ENCODE results near the gene AKT2. TPM values are rescaled to one million over a fixed set of nuclear protein-coding genes. Genes with fewer than 3 reads are reported as not detected.

Gene AKT2
- total RNA-seq, 1 experiment from 2014 or later: 141 TPM

GRCh38 chr19:40231057-40231456 lies 54.1 kb downstream of the AKT2 start:
- H3K9me2 ChIP-seq (ENCODE audit: insufficient read depth): no peaks in the 10 kb centered on the region
- H3K79me2 ChIP-seq (ENCODE audit: insufficient read depth, low read length): peaks cover 4% of the 10 kb centered on the region; the same call in 1 of the 2 replicates
- H3K9me3 ChIP-seq (ENCODE audit: control insufficient read depth in 1 of 2, insufficient read depth in 1 of 2, low read depth in 1 of 2, low read length in 2 of 2): no peaks in the 10 kb centered on the region
- no peak for DNase-seq (ENCODE audit: low read depth, low spot score)
- H4K20me1 ChIP-seq (ENCODE audit: insufficient read depth): no peaks in the 10 kb centered on the region
- peak overlapping the region; percentile 55 for H3K9ac ChIP-seq (ENCODE audit: low read length)
- ChIA-PET CTCF (no interaction called here), POLR2A (no interaction called here), RAD21 (ENCODE audit: low non-redundant PET in 1 of 2, low total read pairs in 2 of 2, uncharacterized antibody in 2 of 2, unreplicated experiment in 2 of 2) (no interaction called here)
- H3K4me1 ChIP-seq (ENCODE audit: control insufficient read depth in 1 of 2, insufficient read depth in 2 of 2, low read length in 2 of 2): peaks cover 35 to 56% of the 10 kb centered on the region in 2 experiments
- H3K27ac ChIP-seq (ENCODE audit: low read depth, low read length): peak overlapping the region; percentile 84
- peak overlapping the region; percentile 79 for H3K4me2 ChIP-seq (ENCODE audit: low read length)
- intact Hi-C loops (cut with micrococcal nuclease): no loop called here
- TSS peak; percentile 18 for BruUV-seq (replicated peaks)
- ATAC-seq: no peak
- no peak overlapping the region for H2AFZ ChIP-seq (ENCODE audit: low read depth, low read length, poor library complexity, severe bottlenecking)
- 0 out of 2 replicates have a peak, but pooled peaks have one; percentile 27 for TF ChIP-seq ZFX (IDR thresholded peaks at IDR 0.05)
- TF ChIP-seq JUND (IDR thresholded peaks at IDR 0.05): no peak
- H3K36me3 ChIP-seq (ENCODE audit: control insufficient read depth in 1 of 2, insufficient read depth in 2 of 2, low read length in 2 of 2): peaks cover 0 to 2% of the 10 kb centered on the region in 2 experiments; a peak in 1 of 4 replicates
- H3K27me3 ChIP-seq (ENCODE audit: insufficient read depth, low read length): no peaks in the 10 kb centered on the region
- peak overlapping the region in 1 of 2 experiments; percentile 33; a peak in 2 of 4 replicates for H3K4me3 ChIP-seq (replicated peaks in 1 of 2; ENCODE audit: low read depth in 1 of 2, low read length in 2 of 2)

- peaks cover 40 to 67% of the 10 kb centered on the region in 2 experiments for H3K4me1 ChIP-seq (ENCODE audit: control insufficient read depth in 1 of 2, insufficient read depth in 2 of 2, low read length in 2 of 2)
- H4K20me1 ChIP-seq (ENCODE audit: insufficient read depth): no peaks in the 10 kb centered on the region
- no peak overlapping the region; the same call in 1 of the 2 replicates for H3K9ac ChIP-seq (ENCODE audit: low read length)
- no peak overlapping the region for H2AFZ ChIP-seq (ENCODE audit: low read depth, low read length, poor library complexity, severe bottlenecking)
- H3K79me2 ChIP-seq (ENCODE audit: insufficient read depth, low read length): peaks cover 14% of the 10 kb centered on the region; the same call in 1 of the 2 replicates
- no peaks in the 10 kb centered on the region for H3K9me2 ChIP-seq (ENCODE audit: insufficient read depth)
- POLR2A ChIA-PET: no interaction called here
- RAD21 ChIA-PET (ENCODE audit: low non-redundant PET in 1 of 2, low total read pairs in 2 of 2, uncharacterized antibody in 2 of 2, unreplicated experiment in 2 of 2): interaction anchor here in 1 of 2 experiments (0.5 to 0.6 kb wide), 2 partner anchors 90 to 203 kb away, joined by 3 read pairs; no protein-coding TSS in a partner anchor
- no peak for DNase-seq (ENCODE audit: low read depth, low spot score)
- peak overlapping the region; percentile 20 for H3K4me2 ChIP-seq (ENCODE audit: low read length)
- BruUV-seq (replicated peaks): no TSS peak
- H3K27ac ChIP-seq (ENCODE audit: low read depth, low read length): peak overlapping the region; percentile 55
- H3K27me3 ChIP-seq (ENCODE audit: insufficient read depth, low read length): no peaks in the 10 kb centered on the region
- H3K9me3 ChIP-seq (ENCODE audit: control insufficient read depth in 1 of 2, insufficient read depth in 1 of 2, low read depth in 1 of 2, low read length in 2 of 2): no peaks in the 10 kb centered on the region
- no peak overlapping the region for H3K4me3 ChIP-seq (replicated peaks in 1 of 2; ENCODE audit: low read depth in 1 of 2, low read length in 2 of 2)
- H3K36me3 ChIP-seq (ENCODE audit: control insufficient read depth in 1 of 2, insufficient read depth in 2 of 2, low read length in 2 of 2): no peaks in the 10 kb centered on the region; a peak in 1 of 4 replicates
- ATAC-seq: no peak
- TF ChIP-seq EGR1 (IDR thresholded peaks at IDR 0.05; ENCODE audit: low read depth) (no peak), POLR2AphosphoS5 (IDR thresholded peaks at IDR 0.05; ENCODE audit: low read depth, low read length) (no peak)
- CTCF ChIA-PET: no interaction called here
- intact Hi-C loops (cut with micrococcal nuclease): no loop called here
Observed at GRCh38 chr19:40229926-40230417, 55.2 kb downstream of the AKT2 start.
